Endothelial cell of hepatic sinusoid (primary cell): Measurements from ENCODE around the gene KCNAB2.

Source experiments
- in situ Hi-C: cut with HindIII; loops from 2 replicates; pipeline ENCODE4 v1.10.0; 2017; ENCODE audit warnings: low sequenced_read_pairs

The KCNAB2 gene

GRCh38 chr1:6105218-6105679 lies 59.6 kb downstream of the KCNAB2 start:
- in situ Hi-C loops: no loop called here

- in situ Hi-C loops: no loop called here
These were observed 60.1 kb downstream of the KCNAB2 start for GRCh38 chr1:6105763-6106162.

- in situ Hi-C loops: no loop called here
These were observed 60.6 kb downstream of the KCNAB2 start for GRCh38 chr1:6106321-6106731.

- in situ Hi-C loops: no loop called here
These were observed 61.3 kb downstream of the KCNAB2 start for GRCh38 chr1:6106977-6107376.

- in situ Hi-C loops: no loop called here
These were observed 62.0 kb downstream of the KCNAB2 start for GRCh38 chr1:6107409-6108356.

- in situ Hi-C loops: no loop called here
These were observed 62.8 kb downstream of the KCNAB2 start for GRCh38 chr1:6108476-6108875.

GRCh38 chr1:6108937-6109614 lies 63.4 kb downstream of the KCNAB2 start:
- in situ Hi-C loops: no loop called here

- in situ Hi-C loops: no loop called here
These were observed 64.0 kb downstream of the KCNAB2 start for GRCh38 chr1:6109688-6110087.

GRCh38 chr1:6110326-6110725 lies 64.6 kb downstream of the KCNAB2 start:
- in situ Hi-C loops: no loop called here

- in situ Hi-C loops: no loop called here
These were observed 65.9 kb downstream of the KCNAB2 start for GRCh38 chr1:6111571-6111970.

GRCh38 chr1:6111991-6112689 lies 66.5 kb downstream of the KCNAB2 start:
- in situ Hi-C loops: no loop called here

- in situ Hi-C loops: no loop called here
These were observed 67.0 kb downstream of the KCNAB2 start for GRCh38 chr1:6112690-6113005.

- in situ Hi-C loops: no loop called here
These were observed 67.4 kb downstream of the KCNAB2 start for GRCh38 chr1:6113116-6113515.

- in situ Hi-C loops: no loop called here
These were observed 68.1 kb downstream of the KCNAB2 start for GRCh38 chr1:6113745-6114144.

GRCh38 chr1:6116137-6116536 lies 70.4 kb downstream of the KCNAB2 start:
- in situ Hi-C loops: no loop called here

GRCh38 chr1:6117064-6117463 lies 71.4 kb downstream of the KCNAB2 start:
- in situ Hi-C loops: no loop called here

GRCh38 chr1:6117624-6118023 lies 71.9 kb downstream of the KCNAB2 start:
- in situ Hi-C loops: no loop called here

GRCh38 chr1:6118415-6118814 lies 72.7 kb downstream of the KCNAB2 start:
- in situ Hi-C loops: no loop called here

GRCh38 chr1:6121021-6121421 lies 75.3 kb downstream of the KCNAB2 start:
- in situ Hi-C loops: no loop called here

- in situ Hi-C loops: no loop called here
These were observed 76.1 kb downstream of the KCNAB2 start for GRCh38 chr1:6121651-6122370.

- in situ Hi-C loops: no loop called here
These were observed 77.4 kb downstream of the KCNAB2 start for GRCh38 chr1:6123083-6123482.
